ENCODE data around the gene SPOP. TPM values are rescaled to one million over a fixed set of nuclear protein-coding genes. Genes with fewer than 3 reads are reported as not detected.
A peak's percentile ranks its signal among the peaks of the same experiment; 100 is the strongest.

SPOP gene
- total RNA-seq, 4 donors from 2014 or later: 27.5 to 57.5 (median 53.5) TPM

GRCh38 chr17:49633762-49634484 is 44.0 kb downstream of the SPOP start:
- no peak for TF ChIP-seq POLR2A (IDR thresholded peaks at IDR 0.05)
- TF ChIP-seq CTCF (IDR thresholded peaks at IDR 0.05 in 4 of 5, conservative IDR thresholded peaks at IDR 0.05 in 1 of 5): no peak
- Histone ChIP-seq H3K27ac (peak overlapping the region; percentile 84 to 85 (median 84)), H3K27me3 (no peaks in the 10 kb centered on the region), H3K36me3 (no peaks in the 10 kb centered on the region), H3K4me1 (peaks cover 66 to 83% of the 10 kb centered on the region in 2 donors), H3K9me3 (no peaks in the 10 kb centered on the region), H3K4me3 (no peak overlapping the region)
- ATAC-seq (peak; percentile 40 to 48), DNase-seq (no peak)
- intact Hi-C loops (cut with DNase I; ENCODE audit: low total_unique reads) (loop anchor here (5.0 kb wide), 1 partner anchor 43 kb away; the partner anchor contains the start of gene SPOP), in situ Hi-C loops (cut with MboI; ENCODE audit: low sequenced_read_pairs in 4 of 4) (no loop called here)

DNA sequence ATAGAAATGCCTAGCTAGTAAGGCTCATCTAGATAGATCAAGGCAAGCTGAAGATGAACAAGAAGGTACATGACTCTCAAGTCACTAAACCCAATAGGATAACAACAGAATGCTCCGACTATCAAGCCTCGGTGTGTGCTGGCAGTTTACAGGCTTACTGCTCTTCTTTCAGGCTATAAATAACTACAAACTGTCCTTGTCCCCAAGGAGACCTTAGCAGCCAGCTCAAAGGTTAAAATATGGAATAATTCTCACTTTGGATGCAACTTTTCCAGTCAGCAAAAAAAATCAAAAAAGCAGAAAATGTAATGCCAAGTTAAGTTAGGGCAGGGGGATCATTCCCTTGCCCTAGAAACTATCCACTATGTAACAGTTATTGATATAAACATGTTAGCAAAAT is 44.6 kb downstream of the SPOP start:
- TF ChIP-seq POLR2A (IDR thresholded peaks at IDR 0.05): no peak
- ATAC-seq (peak; percentile 96 to 98), DNase-seq (peak; percentile 46 to 73)
- H3K27me3 ChIP-seq: no peaks in the 10 kb centered on the region
- peaks cover 67 to 80% of the 10 kb centered on the region in 2 donors for H3K4me1 ChIP-seq
- H3K36me3 ChIP-seq: no peaks in the 10 kb centered on the region
- H3K9me3 ChIP-seq: no peaks in the 10 kb centered on the region
- in situ Hi-C loops (cut with MboI; ENCODE audit: low sequenced_read_pairs in 4 of 4) (no loop called here), intact Hi-C loops (cut with DNase I; ENCODE audit: low total_unique reads) (loop anchor here (5.0 kb wide), 1 partner anchor 44 kb away; the partner anchor contains the start of gene SPOP)
- H3K27ac ChIP-seq: peak overlapping the region; percentile 84 to 85 (median 84)
- H3K4me3 ChIP-seq: peak overlapping the region in 1 of 4 donors; percentile 7

GRCh38 chr17:49632201-49632600 is 45.7 kb downstream of the SPOP start:
- Histone ChIP-seq H3K27ac (peak overlapping the region; percentile 84 to 85 (median 84)), H3K4me1 (peaks cover 78 to 87% of the 10 kb centered on the region in 2 donors), H3K4me3 (no peak overlapping the region), H3K27me3 (no peaks in the 10 kb centered on the region), H3K9me3 (no peaks in the 10 kb centered on the region), H3K36me3 (no peaks in the 10 kb centered on the region)
- DNase-seq: no peak
- no peak for ATAC-seq
- in situ Hi-C loops (cut with MboI; ENCODE audit: low sequenced_read_pairs in 4 of 4): no loop called here
- TF ChIP-seq CTCF (IDR thresholded peaks at IDR 0.05 in 4 of 5, conservative IDR thresholded peaks at IDR 0.05 in 1 of 5) (no peak), POLR2A (IDR thresholded peaks at IDR 0.05) (no peak)
- intact Hi-C loops (cut with DNase I; ENCODE audit: low total_unique reads): loop anchor here (5.0 kb wide), 1 partner anchor 45 kb away; the partner anchor contains the start of gene SPOP

DNA sequence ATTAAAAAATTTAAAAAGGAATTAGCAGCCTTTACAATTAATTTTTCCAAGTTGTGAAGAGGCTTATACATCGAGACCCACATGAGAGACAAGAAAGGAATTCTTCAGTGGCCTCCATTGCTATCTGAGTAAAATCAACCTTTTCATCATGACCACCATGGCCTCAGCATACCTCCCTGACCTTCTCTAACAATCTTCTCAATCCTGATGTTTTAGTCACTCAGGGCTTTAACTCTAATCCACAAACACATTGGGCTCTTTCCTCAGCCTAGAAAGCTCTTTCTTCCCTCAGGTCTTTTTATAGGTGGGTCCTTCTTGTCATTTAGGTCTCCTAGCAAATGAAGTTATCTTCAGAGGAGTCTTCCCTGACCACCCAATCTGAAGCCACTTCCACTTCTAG is 46.4 kb downstream of the SPOP start:
- Histone ChIP-seq H3K4me1 (peaks cover 80 to 94% of the 10 kb centered on the region in 2 donors), H3K36me3 (no peaks in the 10 kb centered on the region), H3K27me3 (no peaks in the 10 kb centered on the region), H3K9me3 (no peaks in the 10 kb centered on the region), H3K4me3 (no peak overlapping the region), H3K27ac (peak overlapping the region; percentile 84 to 85 (median 84))
- DNase-seq (no peak), ATAC-seq (no peak)
- no peak for TF ChIP-seq POLR2A (IDR thresholded peaks at IDR 0.05)
- intact Hi-C loops (cut with DNase I; ENCODE audit: low total_unique reads) (loop anchor here (5.0 kb wide), 1 partner anchor 46 kb away; the partner anchor contains the start of gene SPOP), in situ Hi-C loops (cut with MboI; ENCODE audit: low sequenced_read_pairs in 4 of 4) (no loop called here)

GRCh38 chr17:49630113-49630900 is 47.6 kb downstream of the SPOP start:
- Histone ChIP-seq H3K4me1 (peaks cover 86 to 88% of the 10 kb centered on the region in 2 donors), H3K27me3 (no peaks in the 10 kb centered on the region), H3K4me3 (no peak overlapping the region), H3K36me3 (no peaks in the 10 kb centered on the region), H3K27ac (peak overlapping the region; percentile 84 to 85 (median 84)), H3K9me3 (no peaks in the 10 kb centered on the region)
- ATAC-seq (no peak), DNase-seq (no peak)
- in situ Hi-C loops (cut with MboI; ENCODE audit: low sequenced_read_pairs in 4 of 4) (no loop called here), intact Hi-C loops (cut with DNase I; ENCODE audit: low total_unique reads) (loop anchor here (5.0 kb wide), 1 partner anchor 47 kb away; the partner anchor contains the start of gene SPOP)
- no peak for TF ChIP-seq POLR2A (IDR thresholded peaks at IDR 0.05)
- no peak for TF ChIP-seq CTCF (IDR thresholded peaks at IDR 0.05 in 4 of 5, conservative IDR thresholded peaks at IDR 0.05 in 1 of 5)

Data from gastrocnemius medialis (tissue), 4 donors.